Measurements from ENCODE around the gene NUS1. TPM values are rescaled to one million over a fixed set of nuclear protein-coding genes. Genes with fewer than 3 reads are reported as not detected.
"Not testable (repeated sequence)": the region's sequence is repeated elsewhere in the genome, so short reads cannot be mapped to it uniquely, and the experiment has no call there.

The NUS1 gene
- total RNA-seq, 4 donors from 2014 or later, result 13.1 to 19.0 (median 17.1) TPM

DNA sequence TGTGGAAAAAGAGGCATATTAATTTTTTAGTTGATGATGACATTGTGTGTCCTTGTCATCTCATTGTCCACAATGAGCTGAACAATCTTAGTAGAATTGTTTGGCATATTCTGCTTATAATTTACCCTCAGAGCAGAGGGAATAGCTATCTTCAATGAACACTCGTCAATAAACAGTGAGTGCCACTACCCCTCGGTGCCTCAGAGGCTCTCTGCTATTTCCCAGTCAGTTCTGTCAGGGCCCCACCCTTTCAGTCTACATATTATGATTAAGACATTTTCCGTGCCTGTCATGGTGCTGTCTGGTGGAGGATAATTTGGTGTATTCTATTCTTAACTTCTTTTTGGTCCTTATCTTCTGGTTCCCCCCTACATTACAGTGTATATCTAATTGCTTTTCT is 31.2 kb downstream of the NUS1 start:
- Histone ChIP-seq H3K4me3 (no peak overlapping the region), H3K27ac (no peak overlapping the region), H3K4me1 (no peaks in the 10 kb centered on the region), H3K36me3 (peaks cover 0 to 31% (median 0%) of the 10 kb centered on the region in 3 donors), H3K9me3 (no peaks in the 10 kb centered on the region), H3K27me3 (no peaks in the 10 kb centered on the region)
- TF ChIP-seq, protein P1, sequence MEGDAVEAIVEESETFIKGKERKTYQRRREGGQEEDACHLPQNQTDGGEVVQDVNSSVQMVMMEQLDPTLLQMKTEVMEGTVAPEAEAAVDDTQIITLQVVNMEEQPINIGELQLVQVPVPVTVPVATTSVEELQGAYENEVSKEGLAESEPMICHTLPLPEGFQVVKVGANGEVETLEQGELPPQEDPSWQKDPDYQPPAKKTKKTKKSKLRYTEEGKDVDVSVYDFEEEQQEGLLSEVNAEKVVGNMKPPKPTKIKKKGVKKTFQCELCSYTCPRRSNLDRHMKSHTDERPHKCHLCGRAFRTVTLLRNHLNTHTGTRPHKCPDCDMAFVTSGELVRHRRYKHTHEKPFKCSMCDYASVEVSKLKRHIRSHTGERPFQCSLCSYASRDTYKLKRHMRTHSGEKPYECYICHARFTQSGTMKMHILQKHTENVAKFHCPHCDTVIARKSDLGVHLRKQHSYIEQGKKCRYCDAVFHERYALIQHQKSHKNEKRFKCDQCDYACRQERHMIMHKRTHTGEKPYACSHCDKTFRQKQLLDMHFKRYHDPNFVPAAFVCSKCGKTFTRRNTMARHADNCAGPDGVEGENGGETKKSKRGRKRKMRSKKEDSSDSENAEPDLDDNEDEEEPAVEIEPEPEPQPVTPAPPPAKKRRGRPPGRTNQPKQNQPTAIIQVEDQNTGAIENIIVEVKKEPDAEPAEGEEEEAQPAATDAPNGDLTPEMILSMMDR (IDR thresholded peaks at IDR 0.05), result no peak
- TF ChIP-seq POLR2A (IDR thresholded peaks at IDR 0.05), result no peak
- no peak for DNase-seq

DNA sequence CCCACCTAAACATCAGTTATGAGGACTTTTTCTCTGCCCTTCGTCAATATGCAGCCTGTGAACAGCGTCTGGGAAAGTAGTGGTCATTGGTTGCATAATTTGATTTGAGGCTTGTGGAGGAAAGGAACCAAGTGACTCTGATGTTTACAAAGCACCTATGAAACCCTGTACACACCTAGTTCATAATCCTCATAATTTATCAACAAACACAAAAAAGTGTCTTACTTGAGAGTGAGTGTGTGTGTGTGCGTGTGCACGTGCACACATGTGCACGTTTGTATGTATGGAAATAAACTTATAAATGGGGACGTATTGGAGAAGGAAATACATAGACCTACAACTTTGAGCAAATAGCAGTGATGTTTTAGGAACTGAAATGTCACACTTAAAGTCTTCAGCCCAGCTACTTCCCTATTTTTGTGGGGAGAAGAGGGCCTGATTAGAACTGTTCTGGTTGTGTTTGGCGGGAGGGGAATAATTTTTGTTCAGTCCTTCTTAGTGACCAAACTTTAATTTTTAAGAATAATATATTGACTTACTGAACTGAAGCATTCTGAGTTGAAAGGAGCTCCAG is 31.8 kb downstream of the NUS1 start:
- H3K27me3 ChIP-seq, H3K4me1 ChIP-seq, DNase-seq, H3K4me3 ChIP-seq, H3K27ac ChIP-seq, H3K9me3 ChIP-seq: not testable (repeated sequence)
- H3K36me3 ChIP-seq, result peaks cover 0 to 28% (median 0%) of the 10 kb centered on the region in 3 donors

DNA sequence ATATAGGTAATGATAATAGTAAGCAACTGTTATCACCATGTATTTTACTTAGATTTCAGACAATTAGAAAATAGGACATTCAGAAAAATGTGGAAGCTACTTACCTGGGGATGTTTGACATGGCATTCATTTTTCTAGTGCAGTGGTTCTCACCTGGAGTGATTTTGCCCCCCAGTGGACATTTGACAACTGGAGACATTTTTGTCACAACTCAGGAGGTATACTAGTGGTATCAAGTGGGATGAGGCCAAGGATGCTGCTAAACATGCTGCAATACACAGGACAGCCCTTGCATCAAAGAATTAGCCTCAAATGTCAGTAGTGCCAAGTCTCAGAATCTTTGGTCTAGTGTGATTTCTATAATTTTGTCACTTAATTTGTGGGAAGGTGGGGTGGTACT is 36.1 kb downstream of the NUS1 start:
- Histone ChIP-seq H3K27me3 (no peaks in the 10 kb centered on the region), H3K4me3 (no peak overlapping the region), H3K9me3 (no peaks in the 10 kb centered on the region), H3K36me3 (peaks cover 0 to 10% (median 0%) of the 10 kb centered on the region in 3 donors), H3K4me1 (no peaks in the 10 kb centered on the region), H3K27ac (no peak overlapping the region)
- no peak for TF ChIP-seq POLR2A (IDR thresholded peaks at IDR 0.05)
- TF ChIP-seq, protein P1 (IDR thresholded peaks at IDR 0.05), result peak in 1 of 6 experiments; percentile 10
- no peak for DNase-seq

DNA sequence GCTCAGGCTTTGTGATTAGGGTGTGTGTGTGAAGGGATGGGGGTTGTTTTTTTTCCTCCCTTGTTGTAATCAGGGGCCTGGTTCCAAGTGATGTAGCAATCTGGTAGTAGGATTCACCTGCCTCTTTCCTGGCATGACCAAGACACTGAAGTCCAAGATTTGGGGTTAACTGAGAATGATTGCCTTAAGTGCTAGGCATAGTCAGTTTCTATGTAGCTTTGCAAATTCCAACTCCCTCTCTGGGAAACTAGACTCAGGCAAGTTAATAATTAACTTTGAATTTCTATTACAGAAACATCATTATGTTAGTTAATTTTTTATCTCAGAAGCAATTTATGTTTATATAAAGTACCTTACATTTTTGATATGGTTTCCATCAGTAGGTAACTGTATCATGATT is 43.6 kb downstream of the NUS1 start:
- Histone ChIP-seq H3K27me3 (no peaks in the 10 kb centered on the region), H3K9me3 (peaks cover 0 to 7% (median 0%) of the 10 kb centered on the region in 4 donors), H3K27ac (no peak overlapping the region), H3K4me1 (no peaks in the 10 kb centered on the region), H3K36me3 (no peaks in the 10 kb centered on the region), H3K4me3 (no peak overlapping the region)
- no peak for DNase-seq
- TF ChIP-seq, protein P1 (IDR thresholded peaks at IDR 0.05), result no peak
- TF ChIP-seq POLR2A (IDR thresholded peaks at IDR 0.05), result no peak

DNA sequence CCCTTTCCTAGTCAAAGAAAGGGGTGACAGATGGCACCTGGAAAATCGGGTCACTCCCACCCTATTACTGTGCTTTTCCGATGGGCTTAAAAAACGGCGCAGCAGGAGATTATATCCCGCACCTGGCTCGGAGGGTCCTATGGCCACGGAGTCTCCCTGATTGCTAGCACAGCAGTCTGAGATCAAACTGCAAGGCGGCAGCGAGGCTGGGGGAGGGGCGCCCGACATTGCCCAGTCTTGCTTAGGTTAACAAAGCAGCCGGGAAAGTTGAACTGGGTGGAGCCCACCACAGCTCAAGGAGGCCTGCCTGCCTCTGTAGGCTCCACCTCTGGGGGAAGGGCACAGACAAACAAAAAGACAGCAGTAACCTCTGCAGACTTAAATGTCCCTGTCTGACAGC is 46.3 kb downstream of the NUS1 start:
- not testable (repeated sequence) for H3K9me3 ChIP-seq, H3K27ac ChIP-seq, H3K4me1 ChIP-seq, H3K27me3 ChIP-seq, H3K36me3 ChIP-seq, DNase-seq, H3K4me3 ChIP-seq

DNA sequence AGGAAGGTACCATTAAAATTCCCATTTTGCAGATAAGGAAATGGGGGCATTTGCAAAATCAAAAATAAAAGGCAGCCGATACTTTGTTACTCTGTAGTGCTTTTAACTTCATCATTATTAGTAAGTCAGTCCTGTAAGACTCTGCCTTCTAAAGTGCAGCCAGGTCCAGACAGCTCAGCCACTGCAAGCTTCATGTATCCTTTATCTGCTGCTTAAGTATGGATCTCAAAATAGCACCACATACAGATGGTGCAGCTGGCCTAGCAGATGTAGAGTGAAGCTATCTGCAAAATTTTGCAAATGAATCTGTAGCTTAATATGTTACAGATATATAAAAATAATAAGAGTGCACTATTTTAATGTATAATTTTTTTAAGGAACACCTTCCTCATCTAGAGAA is 53.4 kb downstream of the NUS1 start:
- Histone ChIP-seq H3K36me3 (no peaks in the 10 kb centered on the region), H3K4me1 (no peaks in the 10 kb centered on the region), H3K27me3 (no peaks in the 10 kb centered on the region), H3K4me3 (no peak overlapping the region), H3K27ac (no peak overlapping the region), H3K9me3 (no peaks in the 10 kb centered on the region)
- TF ChIP-seq POLR2A (IDR thresholded peaks at IDR 0.05), result no peak
- TF ChIP-seq, protein P1 (IDR thresholded peaks at IDR 0.05), result no peak
- DNase-seq, result no peak

DNA sequence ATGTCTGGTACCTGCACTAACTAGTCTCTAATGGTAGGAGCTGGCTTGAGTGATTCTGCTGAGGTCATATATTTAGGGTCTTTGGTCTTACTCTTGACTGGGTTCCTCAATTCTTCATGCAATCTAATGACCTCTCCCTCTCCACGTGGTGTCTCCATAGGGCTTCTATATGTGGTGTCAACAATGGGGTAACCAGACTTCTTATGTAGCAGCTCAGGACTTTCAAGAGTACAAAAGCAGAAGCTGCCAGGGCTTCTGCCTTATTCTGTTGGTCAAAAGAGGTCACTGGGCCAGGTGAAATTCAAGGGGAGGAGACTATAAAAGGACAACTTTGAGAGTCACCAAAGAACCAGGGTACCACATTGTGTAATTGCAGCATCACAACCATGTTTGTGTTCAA is 54.3 kb downstream of the NUS1 start:
- Histone ChIP-seq H3K27ac (no peak overlapping the region), H3K4me3 (no peak overlapping the region), H3K36me3 (no peaks in the 10 kb centered on the region), H3K4me1 (no peaks in the 10 kb centered on the region), H3K9me3 (no peaks in the 10 kb centered on the region), H3K27me3 (no peaks in the 10 kb centered on the region)
- no peak for DNase-seq
- no peak for TF ChIP-seq POLR2A (IDR thresholded peaks at IDR 0.05)
- TF ChIP-seq, protein P1 (IDR thresholded peaks at IDR 0.05), result no peak

All from Peyer's patch (tissue), 4 donors.